Mucosa of rectum (tissue), 2 donors: ENCODE results near the gene ETFRF1.

Source experiments
- H3K27ac ChIP-seq, 2 donors: one replicate each; pipeline ENCODE4 v1.7.0; 2013; ENCODE audit warnings: inconsistent platforms in 2 of 2, low read depth in 2 of 2, low read length in 2 of 2
- H3K27me3 ChIP-seq, 2 donors: one replicate each; pipeline ENCODE4 v1.7.0; 2013; ENCODE audit warnings: low read length in 2 of 2; ENCODE audit not compliant: control insufficient read depth in 2 of 2, insufficient read depth in 2 of 2
- H3K36me3 ChIP-seq, 2 donors: one replicate each; pipeline ENCODE4 v1.7.0; 2013; ENCODE audit warnings: low read length in 2 of 2; ENCODE audit not compliant: control insufficient read depth in 2 of 2, insufficient read depth in 2 of 2
- H3K4me1 ChIP-seq, 2 donors: one replicate each; pipeline ENCODE4 v1.7.0; 2013; ENCODE audit warnings: low read length in 2 of 2, mild to moderate bottlenecking in 1 of 2; ENCODE audit not compliant: control insufficient read depth in 2 of 2, insufficient read depth in 2 of 2
- H3K4me3 ChIP-seq, 2 donors: one replicate each; pipeline ENCODE4 v1.7.0; 2013; ENCODE audit warnings: low read length in 2 of 2
- H3K9ac ChIP-seq, 2 donors: one replicate each; pipeline ENCODE4 v1.7.0; 2013; ENCODE audit warnings: low read length in 2 of 2, low read depth in 1 of 2, mild to moderate bottlenecking in 1 of 2
- H3K9me3 ChIP-seq, 2 donors: one replicate each; pipeline ENCODE4 v1.7.0; 2013; ENCODE audit warnings: low read length in 2 of 2; ENCODE audit not compliant: control insufficient read depth in 2 of 2
- donor health status: healthy.
- donor health status: Normal muscosa, but diverticular disease.

ETFRF1 gene

GRCh38 chr12:25249931-25250738, 55.1 kb downstream of the ETFRF1 start:
- peak overlapping the region; percentile 79 to 96 for H3K4me3 ChIP-seq
- H3K27ac ChIP-seq, result peak overlapping the region; percentile 90 to 93
- H3K9me3 ChIP-seq, result no peaks in the 10 kb centered on the region
- no peaks in the 10 kb centered on the region for H3K27me3 ChIP-seq
- H3K36me3 ChIP-seq, result no peaks in the 10 kb centered on the region
- peak overlapping the region; percentile 75 to 93 for H3K9ac ChIP-seq
- H3K4me1 ChIP-seq, result peaks cover 10 to 16% of the 10 kb centered on the region in 2 donors

GRCh38 chr12:25250744-25251730, 56.0 kb downstream of the ETFRF1 start, which contains the start of gene KRAS:
Gene KRAS, minus strand, starts transcription at chr12:25250929.
- H3K4me1 ChIP-seq, result peaks cover 13 to 23% of the 10 kb centered on the region in 2 donors
- H3K36me3 ChIP-seq, result no peaks in the 10 kb centered on the region
- peak within 1 kb of the TSS; percentile 90 to 93 for H3K27ac ChIP-seq
- H3K4me3 ChIP-seq, result peak within 1 kb of the TSS; percentile 79 to 96
- peak within 1 kb of the TSS; percentile 75 to 93 for H3K9ac ChIP-seq
- no peaks in the 10 kb centered on the region for H3K27me3 ChIP-seq
- no peaks in the 10 kb centered on the region for H3K9me3 ChIP-seq

GRCh38 chr12:25251769-25252168, 56.7 kb downstream of the ETFRF1 start:
- H3K36me3 ChIP-seq, result no peaks in the 10 kb centered on the region
- peak overlapping the region in 1 of 2 donors; percentile 93 for H3K27ac ChIP-seq
- H3K4me1 ChIP-seq, result peaks cover 17 to 25% of the 10 kb centered on the region in 2 donors
- H3K4me3 ChIP-seq, result peak overlapping the region; percentile 79 to 80
- no peaks in the 10 kb centered on the region for H3K9me3 ChIP-seq
- H3K9ac ChIP-seq, result peak overlapping the region; percentile 57 to 75
- no peaks in the 10 kb centered on the region for H3K27me3 ChIP-seq

GRCh38 chr12:25252946-25253345, 57.9 kb downstream of the ETFRF1 start:
- Histone ChIP-seq H3K4me1 (peaks cover 18 to 27% of the 10 kb centered on the region in 2 donors), H3K9me3 (no peaks in the 10 kb centered on the region), H3K36me3 (no peaks in the 10 kb centered on the region), H3K27me3 (no peaks in the 10 kb centered on the region), H3K4me3 (no peak overlapping the region), H3K9ac (no peak overlapping the region), H3K27ac (no peak overlapping the region)

GRCh38 chr12:25253371-25254068, 58.5 kb downstream of the ETFRF1 start:
- H3K27me3 ChIP-seq, result no peaks in the 10 kb centered on the region
- H3K4me1 ChIP-seq, result peaks cover 18 to 27% of the 10 kb centered on the region in 2 donors
- H3K9me3 ChIP-seq, result no peaks in the 10 kb centered on the region
- H3K9ac ChIP-seq, result peak overlapping the region in 1 of 2 donors; percentile 27
- H3K4me3 ChIP-seq, result no peak overlapping the region
- no peak overlapping the region for H3K27ac ChIP-seq
- H3K36me3 ChIP-seq, result no peaks in the 10 kb centered on the region

- Histone ChIP-seq H3K9me3 (no peaks in the 10 kb centered on the region), H3K36me3 (no peaks in the 10 kb centered on the region), H3K27me3 (no peaks in the 10 kb centered on the region), H3K4me3 (no peak overlapping the region), H3K9ac (no peak overlapping the region), H3K27ac (no peak overlapping the region), H3K4me1 (peaks cover 15 to 24% of the 10 kb centered on the region in 2 donors)
These were observed 59.3 kb downstream of the ETFRF1 start for GRCh38 chr12:25254271-25254880.
